Measurements from ENCODE around the gene CPM. TPM values are rescaled to one million over a fixed set of nuclear protein-coding genes. Genes with fewer than 3 reads are reported as not detected.

CPM gene
- polyA plus RNA-seq, 12 donors, result 3.0 to 48.1 (median 4.7) TPM; not detected in 1

GRCh38 chr12:68880660-68881325 lies 52.2 kb downstream of the CPM start:
- no peak for DNase-seq

- no peak for DNase-seq
Measured at GRCh38 chr12:68878846-68879245, 54.1 kb downstream of the CPM start.

- no peak for DNase-seq
Measured at GRCh38 chr12:68878283-68878682, 54.7 kb downstream of the CPM start.

- no peak for DNase-seq
Measured at GRCh38 chr12:68877583-68877982, 55.4 kb downstream of the CPM start.

GRCh38 chr12:68876461-68876860 lies 56.5 kb downstream of the CPM start:
- DNase-seq, result no peak

- no peak for DNase-seq
Measured at GRCh38 chr12:68873316-68873715, 59.7 kb downstream of the CPM start.

GRCh38 chr12:68871921-68872320 lies 61.0 kb downstream of the CPM start:
- DNase-seq, result no peak

GRCh38 chr12:68871396-68871795 lies 61.6 kb downstream of the CPM start:
- no peak for DNase-seq

- no peak for DNase-seq
Measured at GRCh38 chr12:68870443-68870842, 62.5 kb downstream of the CPM start.

- DNase-seq, result no peak
Measured at GRCh38 chr12:68870011-68870410, 63.0 kb downstream of the CPM start.

GRCh38 chr12:68868043-68868790 lies 64.8 kb downstream of the CPM start:
- no peak for DNase-seq

- DNase-seq, result no peak
Measured at GRCh38 chr12:68867606-68868005, 65.4 kb downstream of the CPM start.

- DNase-seq, result no peak
Measured at GRCh38 chr12:68866950-68867349, 66.0 kb downstream of the CPM start.

- DNase-seq, result no peak
Measured at GRCh38 chr12:68865399-68866164, 67.4 kb downstream of the CPM start.

GRCh38 chr12:68864604-68865003 lies 68.4 kb downstream of the CPM start:
- DNase-seq, result no peak

- DNase-seq, result peak; percentile 35
Measured at GRCh38 chr12:68863886-68864454, 69.0 kb downstream of the CPM start.

GRCh38 chr12:68863109-68863770 lies 69.7 kb downstream of the CPM start:
- DNase-seq, result no peak

- no peak for DNase-seq
Measured at GRCh38 chr12:68861890-68862289, 71.1 kb downstream of the CPM start.

GRCh38 chr12:68856510-68856909 lies 76.5 kb downstream of the CPM start:
- no peak for DNase-seq

- no peak for DNase-seq
Measured at GRCh38 chr12:68855771-68856170, 77.2 kb downstream of the CPM start.

- DNase-seq, result no peak
Measured at GRCh38 chr12:68855111-68855510, 77.9 kb downstream of the CPM start.

- no peak for DNase-seq
Measured at GRCh38 chr12:68854554-68854953, 78.4 kb downstream of the CPM start.

All from muscle of arm (tissue), 12 donors.